Hepatocyte (in vitro differentiated cells): Measurements from ENCODE around the gene ARRB1. TPM values are rescaled to one million over a fixed set of nuclear protein-coding genes. Genes with fewer than 3 reads are reported as not detected.
"Not testable (repeated sequence)": the region's sequence is repeated elsewhere in the genome, so short reads cannot be mapped to it uniquely, and the experiment has no call there.

ENCODE experiments used
- DNase-seq: peaks from one replicate; pipeline ENCODE4 v3.0.0-alpha.2; 2016; ENCODE audit warnings: low spot score
- H2AFZ ChIP-seq: fragments of 200-600 bp; sonication (generic); 2 replicates; pipeline ENCODE4 v1.6.0; 2016; ENCODE audit warnings: antibody characterized with exemption, mild to moderate bottlenecking
- H3K27ac ChIP-seq: fragments of 200-600 bp; sonication (generic); 2 replicates; pipeline ENCODE4 v1.5.1; 2016; ENCODE audit warnings: mild to moderate bottlenecking
- H3K27me3 ChIP-seq: fragments of 200-600 bp; sonication (generic); 2 replicates; pipeline ENCODE4 v1.6.1; 2016
- H3K36me3 ChIP-seq: fragments of 200-600 bp; sonication (generic); replicated peaks from 2 replicates; pipeline ENCODE4 v1.5.1; 2016; ENCODE audit warnings: low read depth; ENCODE audit not compliant: insufficient read depth
- H3K4me1 ChIP-seq: fragments of 200-600 bp; sonication (generic); 2 replicates; pipeline ENCODE4 v1.5.1; 2016; ENCODE audit warnings: mild to moderate bottlenecking, moderate library complexity; ENCODE audit not compliant: insufficient read depth
- H3K4me2 ChIP-seq: fragments of 200-600 bp; sonication (generic); 2 replicates; pipeline ENCODE4 v1.6.0; 2016
- H3K4me3 ChIP-seq: fragments of 200-600 bp; sonication (generic); 2 replicates; pipeline ENCODE4 v1.5.1; 2016; ENCODE audit warnings: mild to moderate bottlenecking
- H3K79me2 ChIP-seq: fragments of 200-600 bp; sonication (generic); 2 replicates; pipeline ENCODE4 v1.6.0; 2017; ENCODE audit warnings: mild to moderate bottlenecking
- H3K9me2 ChIP-seq: fragments of 200-600 bp; sonication (generic); replicated peaks from 2 replicates; pipeline ENCODE4 v1.6.0; 2017; ENCODE audit warnings: mild to moderate bottlenecking; ENCODE audit not compliant: insufficient read depth
- H3K9me3 ChIP-seq: fragments of 200-600 bp; sonication (generic); 2 replicates; pipeline ENCODE4 v1.5.1; 2016; ENCODE audit warnings: low read depth, mild to moderate bottlenecking
- H4K20me1 ChIP-seq: fragments of 200-600 bp; sonication (generic); 2 replicates; pipeline ENCODE4 v1.6.0; 2016; ENCODE audit warnings: mild to moderate bottlenecking; ENCODE audit not compliant: insufficient read depth, poor library complexity, severe bottlenecking
- EZH2 ChIP-seq: fragments of 200-600 bp; sonication (generic); IDR thresholded peaks from 2 replicates; pipeline ENCODE4 v1.6.1; 2016; ENCODE audit warnings: antibody characterized with exemption, mild to moderate bottlenecking, borderline replicate concordance
- EZH2phosphoT487 ChIP-seq: fragments of 200-600 bp; sonication (generic); IDR thresholded peaks from one replicate; pipeline ENCODE4 v1.6.1; 2018; ENCODE audit warnings: antibody characterized with exemption, mild to moderate bottlenecking, low read depth, moderate library complexity; ENCODE audit not compliant: unreplicated experiment, severe bottlenecking
- WGBS: methylation state at CpG from one replicate; pipeline ENCODE4 v1.1.6; 2016; ENCODE audit warnings: low lambda C conversion rate; ENCODE audit errors: missing lambda C conversion rate; 5-methylcytosine and 5-hydroxymethylcytosine counted together
- polyA plus RNA-seq: library from polyadenylated mRNA; unstranded; fragments of >200 nt; fragmentation: Nextera tagmentation; extraction: Ambion mirVana; gene quantifications from 2 replicates; pipeline ENCODE4 v1.2.1, GENCODE V29; 2016
- total RNA-seq: library from RNA; depleted of rRNA; stranded (reverse); fragments of >200 nt; gene quantifications from 2 replicates; pipeline ENCODE4 v1.2.3, GENCODE V29; 2014
- TF ChIP-seq, protein P1 (sequence below): fragments of 200-600 bp; sonication (generic); IDR thresholded peaks from 2 replicates; pipeline ENCODE4 v1.5.1; 2016; ENCODE audit warnings: antibody characterized with exemption, mild to moderate bottlenecking; ENCODE audit not compliant: poor library complexity

Gene ARRB1
- total and polyA plus RNA-seq, 2 experiments from 2014 or later, result 16.2 to 83.2 TPM

DNA sequence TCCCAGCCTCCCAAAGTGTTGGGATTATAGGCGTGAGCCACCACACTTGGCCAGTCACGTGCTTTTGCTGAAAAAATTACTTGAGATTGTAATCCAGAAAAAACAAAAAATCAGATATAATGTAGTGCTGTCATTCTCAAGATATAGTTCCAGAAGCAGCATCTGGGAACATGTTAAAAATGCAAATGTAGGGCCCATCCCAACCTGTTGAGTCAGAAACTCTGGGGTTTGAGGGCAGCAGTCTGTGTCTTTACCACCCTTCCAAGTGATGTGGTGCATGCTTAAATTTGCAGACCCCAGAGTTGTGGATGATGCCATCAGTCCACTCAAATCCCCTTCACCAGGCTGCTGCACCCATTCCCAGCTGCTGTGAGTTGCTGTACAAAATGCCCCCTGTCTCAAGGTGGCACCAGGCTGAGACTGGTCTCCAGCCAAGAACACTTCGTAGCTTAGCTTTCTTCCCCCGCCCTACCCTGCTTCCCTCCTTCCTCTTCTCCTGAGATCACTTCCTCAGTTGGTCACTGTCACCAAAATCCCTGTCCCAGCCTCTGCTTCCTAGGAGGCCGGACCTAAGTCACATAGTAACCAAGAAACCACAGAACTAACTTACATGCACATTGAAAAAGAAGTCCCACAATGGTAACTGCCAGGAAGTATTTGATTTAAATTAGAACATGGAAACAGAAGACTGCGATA, 18.2 kb upstream of the ARRB1 start:
- Histone ChIP-seq H3K9me2 (no peaks in the 10 kb centered on the region), H3K4me3 (no peak overlapping the region), H3K27me3 (no peaks in the 10 kb centered on the region), H2AFZ (no peak overlapping the region), H3K36me3 (no peaks in the 10 kb centered on the region), H3K27ac (no peak overlapping the region), H3K4me2 (no peak overlapping the region), H4K20me1 (no peaks in the 10 kb centered on the region), H3K4me1 (peaks cover 19% of the 10 kb centered on the region), H3K79me2 (no peaks in the 10 kb centered on the region), H3K9me3 (no peaks in the 10 kb centered on the region)
- WGBS, result 93% methylated on average over 6 of the region's 6 CpGs
- TF ChIP-seq, protein P1, sequence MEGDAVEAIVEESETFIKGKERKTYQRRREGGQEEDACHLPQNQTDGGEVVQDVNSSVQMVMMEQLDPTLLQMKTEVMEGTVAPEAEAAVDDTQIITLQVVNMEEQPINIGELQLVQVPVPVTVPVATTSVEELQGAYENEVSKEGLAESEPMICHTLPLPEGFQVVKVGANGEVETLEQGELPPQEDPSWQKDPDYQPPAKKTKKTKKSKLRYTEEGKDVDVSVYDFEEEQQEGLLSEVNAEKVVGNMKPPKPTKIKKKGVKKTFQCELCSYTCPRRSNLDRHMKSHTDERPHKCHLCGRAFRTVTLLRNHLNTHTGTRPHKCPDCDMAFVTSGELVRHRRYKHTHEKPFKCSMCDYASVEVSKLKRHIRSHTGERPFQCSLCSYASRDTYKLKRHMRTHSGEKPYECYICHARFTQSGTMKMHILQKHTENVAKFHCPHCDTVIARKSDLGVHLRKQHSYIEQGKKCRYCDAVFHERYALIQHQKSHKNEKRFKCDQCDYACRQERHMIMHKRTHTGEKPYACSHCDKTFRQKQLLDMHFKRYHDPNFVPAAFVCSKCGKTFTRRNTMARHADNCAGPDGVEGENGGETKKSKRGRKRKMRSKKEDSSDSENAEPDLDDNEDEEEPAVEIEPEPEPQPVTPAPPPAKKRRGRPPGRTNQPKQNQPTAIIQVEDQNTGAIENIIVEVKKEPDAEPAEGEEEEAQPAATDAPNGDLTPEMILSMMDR, result no peak
- TF ChIP-seq EZH2 (no peak), EZH2phosphoT487 (no peak)
- DNase-seq, result no peak

DNA sequence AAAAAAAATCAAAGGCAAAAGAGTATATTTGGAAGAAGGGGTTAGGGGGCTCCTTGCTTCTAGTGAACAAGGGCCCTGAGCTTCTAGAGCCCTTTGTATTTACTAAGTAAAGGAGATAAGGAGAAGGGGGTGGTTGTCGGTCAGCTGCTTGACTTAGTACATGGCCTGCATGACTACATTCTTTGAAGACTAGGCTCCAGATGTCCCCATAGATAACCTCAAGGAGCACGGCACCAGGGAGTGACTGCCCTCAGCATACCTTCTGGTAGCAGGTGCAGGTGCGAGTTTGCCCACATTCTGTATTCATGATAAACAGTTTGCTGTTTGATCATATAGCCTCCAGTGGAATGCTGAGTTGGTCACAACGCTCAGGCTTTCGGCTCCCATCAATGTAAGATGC, 15.4 kb upstream of the ARRB1 start:
- not testable (repeated sequence) for H3K27me3 ChIP-seq, H3K79me2 ChIP-seq, H3K36me3 ChIP-seq, DNase-seq, H2AFZ ChIP-seq, H3K9me3 ChIP-seq, H3K4me1 ChIP-seq, H3K4me2 ChIP-seq, H3K4me3 ChIP-seq, H3K9me2 ChIP-seq, H4K20me1 ChIP-seq, H3K27ac ChIP-seq
- WGBS, result 77% methylated on average over 5 of the region's 5 CpGs

DNA sequence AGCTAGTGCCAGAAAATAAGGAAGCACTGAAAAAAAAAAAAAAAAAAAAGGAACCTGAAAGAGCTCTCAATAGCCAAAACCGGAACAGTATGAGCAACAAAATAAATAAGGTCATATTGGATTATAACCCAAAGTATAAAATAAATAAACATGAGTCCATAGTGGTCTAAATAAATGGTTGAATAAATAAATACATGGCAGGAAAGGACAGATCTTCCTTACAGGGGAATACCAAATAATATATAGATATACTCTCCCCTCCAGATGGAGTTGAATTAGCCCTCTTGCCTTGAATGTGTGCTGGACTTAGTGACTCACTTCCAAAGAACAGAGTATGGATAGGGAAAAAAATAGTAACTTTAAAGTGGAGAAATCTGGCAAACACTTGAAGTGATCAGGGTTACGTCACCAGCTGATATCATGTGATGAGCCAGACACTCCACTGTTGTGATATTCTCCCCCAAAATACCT, 14.3 kb upstream of the ARRB1 start:
- no peak for TF ChIP-seq EZH2phosphoT487
- no peak for TF ChIP-seq EZH2
- TF ChIP-seq, protein P1, result no peak
- Histone ChIP-seq H3K79me2 (no peaks in the 10 kb centered on the region), H3K9me2 (no peaks in the 10 kb centered on the region), H3K36me3 (no peaks in the 10 kb centered on the region), H3K27me3 (no peaks in the 10 kb centered on the region), H2AFZ (no peak overlapping the region), H3K9me3 (no peaks in the 10 kb centered on the region), H4K20me1 (no peaks in the 10 kb centered on the region), H3K27ac (no peak overlapping the region), H3K4me2 (no peak overlapping the region), H3K4me3 (no peak overlapping the region), H3K4me1 (no peaks in the 10 kb centered on the region)
- no peak for DNase-seq
- 72% methylated on average over 2 of the region's 2 CpGs for whole genome bisulfite sequencing

DNA sequence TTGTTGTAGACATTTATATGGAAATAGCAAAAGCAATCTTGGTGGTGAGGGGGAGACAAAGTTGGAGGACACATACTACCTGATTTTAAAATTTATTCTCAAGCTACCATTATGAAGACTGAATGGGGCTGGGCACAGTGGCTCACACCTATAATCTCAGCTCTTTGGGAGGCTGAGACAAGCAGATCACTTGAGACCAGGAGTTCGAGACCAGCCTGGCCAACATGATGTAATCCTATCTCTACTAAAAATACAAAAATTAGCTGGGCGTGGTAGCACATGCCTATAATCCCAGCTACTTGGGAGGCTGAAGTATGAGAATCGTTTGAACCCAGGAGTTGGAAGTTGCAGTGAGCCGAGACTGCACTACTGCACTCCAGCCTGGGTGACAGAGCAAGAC, 10.8 kb upstream of the ARRB1 start:
- H2AFZ ChIP-seq, H3K4me3 ChIP-seq, H3K4me1 ChIP-seq, H3K36me3 ChIP-seq, H3K79me2 ChIP-seq, H3K9me2 ChIP-seq, H3K4me2 ChIP-seq, H3K9me3 ChIP-seq, H3K27me3 ChIP-seq, H3K27ac ChIP-seq, H4K20me1 ChIP-seq, DNase-seq: not testable (repeated sequence)
- 88% methylated on average over 4 of the region's 4 CpGs for WGBS
